Stimulated activated naive CD8-positive, alpha-beta T cell treated with anti-CD3 and anti-CD28 coated beads, Interleukin-15, Interleukin-2, amounts not matched to agents 100 U/mL and 50 U/mL, for 24 hours (primary cell): Measurements from ENCODE around the gene RFPL4AL1.
"Not testable (repeated sequence)": the region's sequence is repeated elsewhere in the genome, so short reads cannot be mapped to it uniquely, and the experiment has no call there.

Experiments
- ATAC-seq: fragments of 150-1000 bp; cut with Tn5 transposase; one replicate; pipeline ENCODE4 v1.10.0; 2021
- DNase-seq: peaks from one replicate; pipeline ENCODE4 v3.0.0; 2021

Gene RFPL4AL1

DNA sequence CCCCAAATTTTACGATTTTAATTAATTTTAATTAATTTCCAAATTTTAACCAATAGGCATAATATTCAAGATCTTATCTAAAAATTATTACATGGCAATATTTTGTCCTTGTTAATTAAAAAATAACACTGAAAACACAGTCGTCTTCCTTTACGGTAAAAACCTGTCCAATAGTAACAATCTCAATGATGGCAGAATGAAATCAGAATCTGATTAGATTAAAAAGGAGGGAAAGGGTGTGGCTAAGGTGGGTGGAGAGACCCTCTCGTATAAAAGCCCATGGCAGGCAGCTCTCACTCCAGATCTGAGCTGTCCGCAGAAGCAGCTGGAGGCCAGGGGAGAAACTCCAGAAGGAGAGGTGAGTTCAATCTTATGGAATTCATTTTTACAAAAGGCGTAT lies at the start of gene RFPL4AL1:
Gene RFPL4AL1, plus strand, starts transcription at position 301 of the 400 bp plus-strand sequence. CDS start 2,687 bp downstream, outside the sequence.
- not testable (repeated sequence) for ATAC-seq, DNase-seq

DNA sequence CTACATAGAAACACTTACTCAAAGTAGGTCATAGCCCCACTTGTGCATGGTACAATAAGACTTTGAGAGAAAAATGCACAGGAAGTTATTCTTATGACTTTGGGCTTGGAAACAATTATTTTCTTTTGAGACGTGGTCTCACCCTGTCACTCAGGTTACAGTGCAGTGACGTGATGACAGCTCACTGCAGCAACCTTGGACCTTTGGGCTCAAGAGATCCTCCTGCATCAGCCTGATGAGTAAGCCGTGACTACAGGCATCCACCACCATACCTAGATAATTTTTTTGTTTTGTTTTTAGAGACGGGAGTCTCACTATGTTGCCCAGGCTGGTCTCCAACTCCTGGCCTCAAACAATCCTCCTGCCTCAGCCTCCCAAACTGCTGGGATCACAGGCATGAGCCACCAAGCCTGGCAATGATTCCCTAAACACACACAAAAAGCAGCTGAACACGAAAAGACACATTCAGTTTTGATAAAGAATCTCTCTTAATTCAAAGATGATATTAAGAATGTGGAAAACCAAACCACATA lies 48.6 kb upstream of the RFPL4AL1 start:
- ATAC-seq (no peak), DNase-seq (no peak)

DNA sequence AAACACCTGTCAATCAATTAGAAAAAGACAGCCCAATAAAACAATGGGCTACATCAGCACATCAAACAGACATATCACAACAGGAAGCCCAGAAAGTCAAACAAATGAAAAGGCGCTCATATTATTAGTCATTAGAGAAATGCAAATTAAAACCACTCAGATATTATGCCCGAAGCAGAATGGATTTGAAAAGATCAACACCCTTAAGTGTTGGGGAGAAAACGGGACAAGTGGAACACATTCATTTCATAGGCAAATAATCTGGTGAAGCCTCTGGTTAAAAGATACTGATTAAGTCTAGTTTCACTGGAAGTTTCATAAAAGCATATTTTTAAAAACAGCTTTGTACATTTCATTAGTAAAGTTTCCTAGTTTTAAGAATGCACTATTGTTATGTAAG lies 48.1 kb upstream of the RFPL4AL1 start:
- ATAC-seq (no peak), DNase-seq (no peak)

DNA sequence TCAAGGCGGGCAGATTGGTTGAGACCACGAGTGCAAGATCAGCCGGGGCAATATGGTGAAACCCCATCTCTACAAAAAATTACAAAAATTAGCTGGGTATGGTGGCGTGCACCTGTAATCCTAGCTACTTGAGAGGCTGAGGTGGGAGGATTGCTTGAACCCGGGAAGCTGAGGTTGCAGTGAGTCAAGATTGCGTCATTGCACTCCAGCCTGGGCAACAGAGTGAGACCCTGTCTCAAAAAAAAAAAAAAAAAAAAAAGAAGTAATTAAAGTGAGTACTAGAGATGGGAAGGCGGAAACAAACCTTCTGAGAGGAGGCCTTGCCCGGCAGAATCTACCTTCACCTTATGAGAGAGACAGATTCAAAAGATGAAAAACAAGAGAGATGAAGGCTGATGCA lies 45.4 kb upstream of the RFPL4AL1 start:
- DNase-seq (no peak), ATAC-seq (no peak)

DNA sequence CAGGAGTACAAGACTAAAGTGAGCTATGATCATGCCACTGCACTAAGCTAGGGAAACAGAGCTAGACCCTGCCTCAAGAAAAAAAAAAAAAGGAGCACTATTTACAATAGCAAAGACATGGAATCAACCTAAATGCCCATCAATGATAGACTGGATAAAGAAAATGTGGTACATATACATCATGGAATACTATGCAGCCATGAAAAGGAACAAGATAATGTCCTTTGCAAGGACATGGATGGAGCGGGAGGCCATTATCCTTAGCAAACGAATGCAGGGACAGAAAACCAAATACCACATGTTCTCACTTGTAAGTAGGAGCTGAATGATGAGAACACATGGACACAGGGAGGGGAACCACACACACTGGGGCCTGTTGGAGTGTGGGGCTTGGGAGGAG lies 38.5 kb upstream of the RFPL4AL1 start:
- ATAC-seq: not testable (repeated sequence)

DNA sequence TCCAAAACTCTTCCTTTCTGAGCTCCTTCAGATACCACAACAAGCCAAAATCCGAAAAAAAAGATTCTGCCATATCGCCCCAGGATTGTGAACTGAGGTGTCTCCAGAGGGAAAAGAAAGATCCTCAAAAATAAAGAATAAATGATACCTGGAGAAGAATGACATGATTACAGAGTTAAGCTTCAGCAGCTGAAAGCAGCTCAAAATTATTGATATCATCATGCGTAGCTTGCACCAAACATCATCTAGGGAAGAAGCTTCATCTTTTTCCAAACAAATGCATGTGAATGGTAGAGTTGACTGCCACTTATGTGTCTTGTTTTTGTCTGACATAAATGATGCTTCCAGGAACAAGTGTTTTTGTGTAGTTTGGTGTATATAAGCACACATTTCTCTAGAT lies 30.6 kb upstream of the RFPL4AL1 start, which contains the start of gene NLRP9:
Gene NLRP9, minus strand, starts transcription at position 101 of the 400 bp plus-strand sequence. Its CDS starts 28 bp downstream, at position 73.
- no peak for DNase-seq
- ATAC-seq: no peak

More for the DNA sequence above, 38.5 kb upstream of the RFPL4AL1 start:
- DNase-seq: not testable (repeated sequence)

DNA sequence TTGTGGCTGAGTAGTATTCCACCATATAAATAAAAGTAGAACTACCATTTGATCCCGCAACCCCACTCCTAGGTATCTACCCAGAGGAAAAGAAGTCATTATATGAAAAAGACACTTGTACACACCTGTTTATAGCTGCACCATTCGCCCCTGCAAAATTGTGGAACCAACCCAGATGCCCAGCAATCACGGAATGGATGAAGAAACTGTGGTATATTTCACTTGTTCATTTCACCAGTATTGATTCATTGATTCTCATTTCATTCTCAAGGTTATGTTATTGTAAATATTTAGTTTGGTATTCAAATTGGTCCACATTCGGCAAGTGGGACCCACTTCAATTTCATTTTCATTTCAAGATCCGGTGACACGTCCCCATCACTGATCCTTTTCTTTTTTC lies 18.2 kb upstream of the RFPL4AL1 start:
- no peak for ATAC-seq
- DNase-seq: no peak

DNA sequence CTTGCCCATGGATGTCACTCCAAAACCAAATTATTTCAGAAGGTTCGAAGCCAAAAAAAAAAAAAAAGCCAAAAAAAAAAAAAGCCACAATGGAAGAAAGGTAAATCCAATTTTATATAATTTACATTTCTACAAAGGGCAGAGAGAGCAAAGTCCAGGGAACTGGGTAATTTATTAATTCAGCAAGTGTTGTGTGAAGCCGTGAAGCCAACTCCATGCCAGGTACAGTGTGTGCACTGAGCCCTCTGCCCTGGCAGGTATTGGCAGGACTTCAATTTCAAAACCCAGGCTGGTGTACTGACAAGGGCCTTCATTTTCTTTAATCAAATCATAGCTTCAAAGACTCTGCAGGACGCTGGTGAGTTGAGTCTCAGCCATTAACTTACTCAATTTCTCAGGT lies 15.5 kb upstream of the RFPL4AL1 start:
- DNase-seq: no peak
- ATAC-seq: no peak

DNA sequence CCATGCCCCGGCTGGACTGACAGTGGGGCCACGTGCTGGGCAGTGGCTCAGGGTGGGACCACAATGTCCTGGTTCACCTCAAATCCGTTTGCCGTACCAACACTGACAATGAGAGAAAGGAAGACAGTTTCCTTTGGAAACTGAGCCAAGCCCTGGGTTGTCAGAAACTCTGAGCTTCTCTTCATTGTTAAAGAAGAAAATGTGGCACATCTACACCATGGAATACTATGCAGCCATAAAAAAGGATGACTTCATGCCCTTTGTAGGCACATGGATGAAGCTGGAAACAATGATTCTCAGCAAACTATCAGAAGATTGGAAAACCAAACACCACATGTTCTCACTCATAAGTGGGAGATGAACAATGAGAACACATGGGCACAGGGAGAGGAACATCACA lies 12.1 kb upstream of the RFPL4AL1 start:
- not testable (repeated sequence) for ATAC-seq, DNase-seq

DNA sequence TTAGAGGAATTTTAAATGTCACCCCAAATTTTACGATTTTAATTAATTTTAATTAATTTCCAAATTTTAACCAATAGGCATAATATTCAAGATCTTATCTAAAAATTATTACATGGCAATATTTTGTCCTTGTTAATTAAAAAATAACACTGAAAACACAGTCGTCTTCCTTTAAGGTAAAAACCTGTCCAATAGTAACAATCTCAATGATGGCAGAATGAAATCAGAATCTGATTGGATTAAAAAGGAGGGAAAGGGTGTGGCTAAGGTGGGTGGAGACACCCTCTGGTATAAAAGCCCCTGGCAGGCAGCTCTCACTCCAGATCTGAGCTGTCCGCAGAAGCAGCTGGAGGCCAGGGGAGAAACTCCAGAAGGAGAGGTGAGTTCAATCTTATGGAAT lies 10.1 kb upstream of the RFPL4AL1 start, which contains the start of gene RFPL4A:
Gene RFPL4A, plus strand, starts transcription at position 301 of the 400 bp plus-strand sequence. CDS start 2,704 bp downstream, outside the sequence.
- ATAC-seq, DNase-seq: not testable (repeated sequence)

DNA sequence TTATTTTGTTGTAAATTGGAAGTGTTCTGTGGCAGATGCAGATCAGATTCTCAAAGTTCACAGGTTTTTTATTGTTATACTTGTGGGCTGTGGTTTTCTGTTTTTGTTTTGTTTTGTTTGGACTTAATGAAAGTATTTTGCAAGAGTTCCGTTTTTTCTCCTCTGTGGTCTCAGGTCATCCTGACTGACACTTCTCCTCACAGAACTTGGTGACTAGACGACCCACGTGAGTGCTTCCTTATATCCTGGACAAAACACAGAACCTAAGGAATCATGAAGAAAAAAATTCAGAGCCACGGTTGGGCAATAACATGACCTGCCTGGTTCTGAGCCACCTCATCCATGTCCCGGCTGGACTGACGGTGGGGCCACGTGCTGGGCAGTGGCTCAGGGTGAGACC lies 2.5 kb upstream of the RFPL4AL1 start:
- ATAC-seq (no peak), DNase-seq (no peak)

DNA sequence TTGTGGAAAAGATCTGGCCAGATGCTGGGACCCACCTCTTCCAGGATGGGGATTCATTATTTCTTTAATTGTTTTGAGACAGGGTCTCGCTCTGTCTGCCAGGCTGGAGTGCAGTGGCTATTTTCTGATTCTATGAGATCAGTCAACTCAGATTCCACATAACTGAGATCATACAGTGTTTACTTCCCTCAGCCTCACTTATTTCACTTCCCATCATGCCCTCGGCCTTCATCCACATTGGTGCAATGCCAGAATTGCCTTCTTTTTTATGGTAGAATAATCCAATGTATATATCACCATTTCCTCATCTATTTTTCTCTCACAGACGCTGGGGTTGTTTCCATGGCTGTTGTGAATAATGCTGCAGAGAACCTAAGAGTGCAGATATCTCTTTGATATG lies 714 bp downstream of the RFPL4AL1 start:
- not testable (repeated sequence) for ATAC-seq

DNA sequence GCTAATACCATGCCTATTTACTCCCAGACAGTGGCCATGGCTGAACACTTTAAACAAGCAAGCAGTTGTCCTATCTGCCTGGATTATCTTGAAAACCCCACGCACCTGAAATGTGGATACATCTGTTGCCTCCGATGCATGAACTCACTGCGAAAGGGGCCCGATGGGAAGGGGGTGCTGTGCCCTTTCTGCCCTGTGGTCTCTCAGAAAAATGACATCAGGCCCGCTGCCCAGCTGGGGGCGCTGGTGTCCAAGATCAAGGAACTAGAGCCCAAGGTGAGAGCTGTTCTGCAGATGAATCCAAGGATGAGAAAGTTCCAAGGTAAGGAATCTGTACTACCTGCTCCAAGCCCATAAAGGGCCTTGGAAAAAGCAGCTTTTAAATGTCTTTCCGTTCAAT lies 8.6 kb downstream of the RFPL4AL1 start:
- DNase-seq: peak; percentile 5
- no peak for ATAC-seq

More for the DNA sequence above, 714 bp downstream of the RFPL4AL1 start:
- DNase-seq: not testable (repeated sequence)

DNA sequence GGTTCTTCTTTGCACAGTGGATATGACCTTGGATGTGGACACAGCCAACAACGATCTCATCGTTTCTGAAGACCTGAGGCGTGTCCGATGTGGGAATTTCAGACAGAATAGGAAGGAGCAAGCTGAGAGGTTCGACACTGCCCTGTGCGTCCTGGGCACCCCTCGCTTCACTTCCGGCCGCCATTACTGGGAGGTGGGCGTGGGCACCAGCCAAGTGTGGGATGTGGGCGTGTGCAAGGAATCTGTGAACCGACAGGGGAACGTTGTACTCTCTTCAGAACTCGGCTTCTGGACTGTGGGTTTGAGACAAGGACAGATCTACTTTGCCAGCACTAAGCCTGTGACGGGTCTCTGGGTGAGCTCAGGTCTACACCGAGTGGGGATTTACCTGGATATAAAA lies 9.4 kb downstream of the RFPL4AL1 start:
- no peak for ATAC-seq

DNA sequence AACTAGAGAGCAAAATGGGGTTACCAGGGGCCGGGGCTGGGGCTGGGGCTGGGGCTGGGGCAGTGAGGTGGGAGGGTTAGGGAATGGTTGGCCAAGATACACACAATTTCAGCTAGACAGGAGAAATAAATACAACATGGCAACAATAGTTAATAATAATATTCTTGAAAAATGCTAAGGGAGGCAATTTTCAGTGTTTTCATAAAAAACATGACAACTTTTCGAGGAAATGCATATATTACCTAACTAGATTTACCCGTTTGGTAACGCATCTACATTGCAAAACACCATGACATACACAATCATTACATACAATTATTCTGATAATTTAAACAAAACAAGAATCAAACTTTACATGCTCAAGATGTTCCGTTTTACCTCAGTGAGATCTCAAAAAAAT lies 12.2 kb downstream of the RFPL4AL1 start:
- DNase-seq (no peak), ATAC-seq (no peak)

More for the DNA sequence above, 9.4 kb downstream of the RFPL4AL1 start:
- DNase-seq: no peak

DNA sequence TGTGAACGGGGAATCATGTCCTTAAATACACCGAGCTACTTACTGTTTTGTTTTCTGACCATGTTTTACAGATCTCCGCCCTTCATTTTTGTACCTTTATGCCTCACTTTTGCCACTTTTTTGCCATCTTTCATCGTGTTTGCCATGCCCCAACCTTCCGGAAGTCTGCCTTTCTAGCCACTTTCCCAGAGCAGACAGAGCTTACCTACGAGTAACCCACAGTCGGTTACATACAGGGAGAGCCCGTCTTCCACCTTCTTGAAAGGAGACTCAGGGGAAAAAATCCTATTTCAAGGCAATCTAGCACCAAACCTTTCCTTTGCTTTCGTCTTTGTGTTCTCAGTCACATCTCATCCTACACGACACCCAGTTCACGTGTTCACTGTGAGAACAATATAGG lies 26.1 kb downstream of the RFPL4AL1 start:
- DNase-seq (no peak), ATAC-seq (no peak)

DNA sequence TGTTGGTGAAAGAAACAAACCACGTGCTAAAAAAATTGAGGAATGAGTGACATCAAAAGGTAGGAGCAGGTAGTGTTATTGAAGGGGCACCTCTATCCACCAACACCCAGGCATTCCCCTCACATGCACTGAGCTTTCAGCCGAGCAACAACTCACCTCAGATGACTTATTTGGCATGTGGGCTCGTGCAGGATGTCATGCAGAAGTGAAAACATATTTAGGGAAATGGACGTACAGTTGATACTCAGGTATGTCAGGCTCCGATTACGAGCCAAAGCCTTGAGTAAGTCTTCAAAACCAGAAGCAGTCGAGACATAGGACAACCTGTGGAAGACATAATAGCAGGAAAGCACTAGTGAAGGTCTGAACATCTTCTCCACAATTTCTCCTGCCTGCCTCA lies 32.5 kb downstream of the RFPL4AL1 start:
- ATAC-seq (no peak), DNase-seq (no peak)

DNA sequence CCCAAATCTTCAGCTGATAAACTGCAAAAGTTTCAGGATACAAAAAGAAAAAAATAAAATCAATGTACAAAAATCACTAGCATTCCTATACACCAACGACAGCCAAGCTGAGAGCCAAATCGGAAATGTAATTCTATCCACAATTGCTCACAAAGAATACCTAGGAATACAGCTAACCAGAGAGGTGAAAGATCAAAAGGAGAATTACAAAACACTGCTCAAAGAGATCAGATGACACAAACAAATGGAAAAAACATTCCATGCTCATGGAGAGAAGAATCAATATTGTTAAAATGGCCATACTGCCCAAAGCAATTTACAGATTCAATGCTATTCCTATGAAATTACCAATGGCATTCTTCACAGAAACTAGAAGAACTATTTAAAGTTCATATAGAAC lies 33.4 kb downstream of the RFPL4AL1 start:
- ATAC-seq: no peak
- no peak for DNase-seq

DNA sequence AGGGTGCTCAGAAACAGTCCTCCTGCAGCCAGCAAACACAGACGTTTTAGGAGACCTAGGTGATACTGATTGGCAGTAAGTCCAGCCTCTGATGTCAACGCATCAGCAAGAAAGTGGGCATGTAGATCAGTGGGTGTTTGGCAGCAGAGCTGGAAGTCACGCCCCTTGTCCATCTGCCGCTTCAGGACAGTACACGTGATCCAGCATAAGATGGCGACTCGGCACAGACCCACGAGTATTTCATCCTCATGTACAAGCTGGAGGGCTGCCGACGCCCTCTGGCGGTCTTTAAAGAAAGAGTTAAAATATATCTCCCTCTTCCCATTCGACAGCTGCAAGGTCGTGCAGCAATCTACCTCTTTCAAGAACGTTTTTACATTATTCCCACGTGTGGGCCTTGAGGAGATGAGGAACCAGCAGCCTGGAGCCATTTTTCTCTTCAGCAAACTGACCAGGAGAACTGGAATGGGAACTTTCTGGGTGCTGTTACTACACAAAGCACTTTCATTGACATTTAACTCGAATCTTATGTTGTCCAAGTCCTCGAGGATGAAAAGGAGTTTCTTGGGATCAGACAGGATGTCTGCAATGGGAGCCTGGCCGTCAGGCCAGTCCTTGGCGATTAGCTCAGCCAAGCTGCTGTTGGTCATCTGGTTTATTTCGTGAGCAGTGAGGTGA lies 40.6 kb downstream of the RFPL4AL1 start:
- ATAC-seq: peak; percentile 66
- DNase-seq: peak; percentile 43

DNA sequence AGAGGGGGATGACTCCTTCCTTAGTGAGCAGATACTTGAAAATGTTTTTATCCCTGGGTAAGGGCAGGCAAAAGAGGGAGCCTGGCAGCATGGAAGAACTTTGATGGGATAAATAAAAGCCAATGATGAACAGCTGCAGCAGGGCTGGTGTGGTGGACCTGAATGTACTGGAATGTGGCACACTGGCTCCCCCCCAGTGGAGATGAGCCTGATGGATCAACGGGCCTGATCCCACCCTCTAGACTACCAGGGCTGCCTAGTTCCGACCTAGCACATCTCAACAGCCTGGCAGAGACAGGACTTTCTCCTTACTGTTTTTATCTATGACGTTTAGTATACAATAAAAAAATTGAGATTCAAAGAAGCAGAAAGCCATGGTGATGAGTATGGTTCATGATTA lies 42.4 kb downstream of the RFPL4AL1 start:
- DNase-seq (no peak), ATAC-seq (no peak)

DNA sequence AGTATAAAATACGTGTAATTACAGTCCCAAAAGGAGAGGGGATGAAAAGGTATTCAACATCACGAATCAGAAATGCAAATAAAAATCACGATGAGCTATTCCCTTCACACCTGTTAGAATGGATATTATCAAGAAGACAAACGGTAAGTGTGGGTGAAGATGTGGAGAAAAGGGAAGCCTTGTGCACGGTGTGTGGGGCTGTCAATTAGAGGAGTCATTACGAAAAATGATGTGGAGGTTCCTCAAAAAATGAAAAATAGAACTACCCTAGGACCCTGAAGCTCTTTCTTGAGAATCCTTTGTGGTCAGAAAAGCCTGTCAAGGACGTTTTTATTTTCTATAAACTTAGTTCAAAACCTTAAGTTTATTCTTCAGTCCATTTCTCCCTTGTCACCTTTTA lies 43.5 kb downstream of the RFPL4AL1 start:
- ATAC-seq (no peak), DNase-seq (no peak)

DNA sequence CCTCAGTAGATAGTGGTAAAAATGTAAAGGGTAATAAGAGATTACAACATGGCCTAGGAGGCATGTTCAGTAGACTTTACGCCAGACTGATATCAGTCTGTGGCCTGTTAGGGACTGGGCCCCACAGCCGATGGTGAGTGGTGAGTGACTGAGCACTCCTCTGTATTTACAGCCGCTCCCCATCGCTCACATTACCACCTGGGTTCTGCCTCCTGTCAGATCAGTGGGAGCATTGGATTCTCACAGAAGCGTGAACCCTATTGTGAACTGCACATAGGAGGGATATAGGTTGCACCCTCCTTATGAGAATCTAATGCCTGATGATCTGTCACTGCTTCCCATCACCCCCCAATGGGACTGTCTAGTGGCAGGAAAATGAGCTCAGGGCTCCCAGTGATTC lies 45.0 kb downstream of the RFPL4AL1 start:
- ATAC-seq: no peak
- DNase-seq: no peak

DNA sequence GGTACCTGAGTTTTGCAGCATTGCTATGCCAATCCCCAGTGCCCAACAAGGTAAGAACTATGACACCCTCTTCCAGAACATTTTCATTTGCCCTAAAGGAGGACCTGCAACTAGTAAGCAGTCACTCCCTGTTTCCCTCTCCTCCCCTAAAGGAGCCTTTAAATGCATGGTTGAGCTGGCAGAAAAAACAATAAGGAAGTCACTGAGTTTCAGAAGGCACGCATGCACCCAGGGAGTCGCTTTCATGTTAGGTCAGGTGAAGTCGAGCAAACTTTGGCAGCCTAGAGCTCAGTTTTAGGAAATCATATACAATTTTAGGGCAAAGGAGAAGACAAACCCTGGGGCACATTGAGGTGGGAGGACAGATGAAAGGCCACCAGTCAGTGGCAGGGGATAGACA lies 51.1 kb downstream of the RFPL4AL1 start:
- DNase-seq: no peak
- no peak for ATAC-seq
